Left ventricle myocardium inferior (tissue), 1 donor: ENCODE results near the gene CTNNBL1. TPM values are rescaled to one million over a fixed set of nuclear protein-coding genes. Genes with fewer than 3 reads are reported as not detected.

Experiments
- DNase-seq: peaks from one replicate; pipeline ENCODE4 v3.0.0-alpha.2; 2020
- H3K27ac ChIP-seq: fragments of 200-600 bp; replicated peaks from 2 replicates; pipeline ENCODE4 v1.8.0; 2021
- H3K27me3 ChIP-seq: fragments of 200-600 bp; 2 replicates; pipeline ENCODE4 v1.8.0; 2021; ENCODE audit warnings: low read depth
- H3K36me3 ChIP-seq: fragments of 200-600 bp; 2 replicates; pipeline ENCODE4 v1.8.0; 2021
- H3K4me1 ChIP-seq: fragments of 200-600 bp; 2 replicates; pipeline ENCODE4 v1.8.0; 2021
- H3K4me3 ChIP-seq: fragments of 200-600 bp; 2 replicates; pipeline ENCODE4 v1.8.0; 2021; ENCODE audit warnings: mild to moderate bottlenecking, moderate library complexity
- H3K9me3 ChIP-seq: fragments of 200-600 bp; replicated peaks from 2 replicates; pipeline ENCODE4 v1.8.0; 2021
- CTCF ChIP-seq: fragments of 200-600 bp; IDR thresholded peaks from 2 replicates; pipeline ENCODE4 v1.8.0; 2021; ENCODE audit warnings: antibody characterized with exemption, mild to moderate bottlenecking, borderline replicate concordance
- intact Hi-C: fragments of 100-400 bp; cut with micrococcal nuclease; formaldehyde crosslinking; loops from one replicate; pipeline ENCODE4 v1.11.0; 2022
- total RNA-seq: library from RNA; stranded (reverse); fragmentation: NEBNext Ultra II Directional; extraction: Animal tissue kit (Norgen Biotek cat#: 25700); gene quantifications from one replicate; pipeline ENCODE4 v1.2.1, GENCODE V29; 2021
- donor health status: DM: no; HTN: yes; CAD: no; lungs with severe emphysema.

The CTNNBL1 gene
- total RNA-seq, 1 donor from 2014 or later: 58.8 TPM

- H3K27me3 ChIP-seq: peaks cover 7% of the 10 kb centered on the region
- intact Hi-C loops: no loop called here
- TF ChIP-seq CTCF: no peak
- no peaks in the 10 kb centered on the region for H3K9me3 ChIP-seq
- no peak overlapping the region for H3K4me3 ChIP-seq
- DNase-seq: no peak
- H3K4me1 ChIP-seq: peaks cover 17% of the 10 kb centered on the region
- no peak overlapping the region for H3K27ac ChIP-seq
- H3K36me3 ChIP-seq: no peaks in the 10 kb centered on the region
These were observed 44.0 kb upstream of the CTNNBL1 start for GRCh38 chr20:37649676-37650370.

GRCh38 chr20:37650661-37651060 is 43.2 kb upstream of the CTNNBL1 start:
- Histone ChIP-seq H3K4me1 (peaks cover 17% of the 10 kb centered on the region), H3K27ac (no peak overlapping the region), H3K4me3 (no peak overlapping the region), H3K9me3 (no peaks in the 10 kb centered on the region), H3K27me3 (no peaks in the 10 kb centered on the region), H3K36me3 (no peaks in the 10 kb centered on the region)
- TF ChIP-seq CTCF: no peak
- no peak for DNase-seq
- intact Hi-C loops: no loop called here

GRCh38 chr20:37651932-37652331 is 41.9 kb upstream of the CTNNBL1 start:
- intact Hi-C loops: no loop called here
- TF ChIP-seq CTCF: peak; percentile 58
- Histone ChIP-seq H3K4me1 (peaks cover 17% of the 10 kb centered on the region), H3K27me3 (no peaks in the 10 kb centered on the region), H3K27ac (no peak overlapping the region), H3K36me3 (no peaks in the 10 kb centered on the region), H3K9me3 (no peaks in the 10 kb centered on the region), H3K4me3 (no peak overlapping the region)
- DNase-seq: peak; percentile 29

GRCh38 chr20:37656945-37657344 is 36.9 kb upstream of the CTNNBL1 start:
- Histone ChIP-seq H3K27me3 (no peaks in the 10 kb centered on the region), H3K4me3 (no peak overlapping the region), H3K4me1 (peaks cover 9% of the 10 kb centered on the region), H3K36me3 (no peaks in the 10 kb centered on the region), H3K9me3 (no peaks in the 10 kb centered on the region), H3K27ac (no peak overlapping the region)
- no peak for DNase-seq
- intact Hi-C loops: no loop called here
- TF ChIP-seq CTCF: no peak

- no peak for TF ChIP-seq CTCF
- Histone ChIP-seq H3K27ac (no peak overlapping the region), H3K4me3 (no peak overlapping the region), H3K4me1 (peaks cover 9% of the 10 kb centered on the region), H3K27me3 (no peaks in the 10 kb centered on the region), H3K36me3 (no peaks in the 10 kb centered on the region), H3K9me3 (no peaks in the 10 kb centered on the region)
- DNase-seq: no peak
- intact Hi-C loops: no loop called here
These were observed 35.7 kb upstream of the CTNNBL1 start for GRCh38 chr20:37657924-37658804.
